HG03025 (cell line): ENCODE data around the gene RBM45.
A peak's percentile ranks its signal among the peaks of the same experiment; 100 is the strongest.
"Not testable (repeated sequence)": the region's sequence is repeated elsewhere in the genome, so short reads cannot be mapped to it uniquely, and the experiment has no call there.

Experiments used
- ATAC-seq: cut with Tn5 transposase; IDR thresholded peaks from one replicate; pipeline ENCODE4 v1.9.1; 2021; ENCODE audit warnings: mild to moderate bottlenecking, moderate library complexity; ENCODE audit not compliant: unreplicated experiment, low FRiP score

RBM45 gene

DNA sequence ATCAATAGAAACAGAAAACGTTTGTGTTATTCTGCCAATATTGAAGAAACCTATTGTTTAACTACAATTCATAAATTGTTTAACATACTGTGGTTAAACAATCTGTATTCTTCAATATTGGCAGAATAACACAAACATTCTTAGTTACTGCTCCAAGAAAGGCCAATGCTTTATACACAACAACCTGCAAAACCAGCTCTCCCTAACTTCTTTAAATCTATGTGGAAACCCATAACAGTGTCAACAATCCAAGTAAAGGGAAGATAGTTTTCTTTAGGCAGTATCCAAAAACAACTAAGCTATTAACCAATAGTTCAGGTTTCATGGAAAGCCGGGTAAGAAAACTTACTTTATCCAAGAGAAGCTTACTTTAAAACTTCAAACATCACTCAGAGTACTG is 6.2 kb upstream of the RBM45 start:
- no peak for ATAC-seq

DNA sequence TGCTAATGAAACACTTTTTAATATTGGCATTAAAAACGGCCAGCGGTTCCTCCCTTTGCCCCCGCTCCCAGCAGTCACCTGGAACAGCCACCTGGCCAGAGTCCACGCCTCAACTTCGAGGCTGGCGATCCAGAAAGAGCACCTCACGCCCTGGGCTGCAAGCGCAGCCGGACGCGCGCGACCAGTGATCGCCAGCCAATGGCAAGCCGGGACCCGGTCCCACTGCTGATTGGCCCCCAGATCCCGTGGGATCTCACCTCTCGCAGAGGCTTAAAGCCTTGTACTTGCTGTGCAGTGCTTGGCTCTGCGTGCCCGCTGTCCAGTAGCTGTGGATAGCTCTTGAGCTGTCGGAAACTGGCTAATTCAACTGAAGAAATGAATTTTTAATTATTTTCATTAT is 4.1 kb upstream of the RBM45 start:
- no peak for ATAC-seq

DNA sequence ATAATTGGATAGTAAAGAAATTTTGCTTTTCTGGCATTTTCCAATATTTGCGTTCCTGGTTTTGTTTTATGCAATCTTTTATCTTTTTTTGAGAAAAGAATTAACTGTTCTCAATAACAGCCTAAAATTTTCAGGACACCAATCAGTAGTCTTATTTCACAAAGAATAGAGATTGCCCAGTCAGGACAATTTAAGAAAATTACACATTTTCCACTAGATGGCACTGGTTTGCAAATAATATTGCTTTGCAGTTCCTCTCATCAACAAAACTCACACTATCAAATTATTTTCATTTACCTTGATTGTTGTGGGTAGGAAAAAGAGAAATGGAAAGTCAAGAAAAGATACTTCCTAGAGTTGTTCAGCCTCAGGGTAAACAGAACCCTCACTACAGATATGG is 2.4 kb upstream of the RBM45 start:
- ATAC-seq, result no peak

DNA sequence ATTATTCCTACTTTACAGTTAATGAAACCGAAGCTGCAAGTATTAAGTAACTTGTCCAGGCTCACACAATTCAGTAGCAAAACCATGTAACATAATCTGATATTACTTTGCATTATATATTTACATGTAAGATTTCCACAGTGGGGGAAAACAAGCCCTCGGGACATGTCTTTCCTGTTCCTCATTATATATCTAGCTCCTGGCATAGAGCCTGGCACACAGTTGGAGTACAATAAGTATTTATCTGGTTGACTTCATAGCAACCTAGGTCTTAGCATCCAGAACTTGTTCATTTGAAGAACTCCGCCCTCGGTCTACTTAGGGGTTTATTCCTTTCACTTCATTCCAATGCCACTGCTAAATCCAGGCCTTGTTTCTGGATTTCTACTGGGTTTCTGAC is 1.6 kb upstream of the RBM45 start:
- ATAC-seq, result no peak

DNA sequence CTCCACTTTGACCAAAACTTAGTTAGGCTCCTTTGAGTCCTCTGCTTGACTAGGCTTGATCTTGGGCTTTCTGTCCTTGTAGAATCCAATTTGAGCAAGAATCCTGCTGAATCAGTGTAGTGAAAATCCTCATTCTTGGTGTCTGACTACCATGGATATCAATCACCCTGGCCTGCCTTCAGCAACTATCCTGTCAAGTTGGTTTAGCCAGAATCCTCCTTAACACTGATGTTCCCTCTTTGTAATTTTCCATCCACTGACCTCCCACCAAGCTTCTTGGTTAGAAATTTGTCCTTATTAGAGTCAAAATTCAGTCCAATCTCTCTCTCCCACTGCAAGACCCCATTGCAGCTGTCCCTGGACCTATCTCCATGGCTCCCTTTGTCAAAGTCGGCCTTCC is 494 bp upstream of the RBM45 start:
- no peak for ATAC-seq

DNA sequence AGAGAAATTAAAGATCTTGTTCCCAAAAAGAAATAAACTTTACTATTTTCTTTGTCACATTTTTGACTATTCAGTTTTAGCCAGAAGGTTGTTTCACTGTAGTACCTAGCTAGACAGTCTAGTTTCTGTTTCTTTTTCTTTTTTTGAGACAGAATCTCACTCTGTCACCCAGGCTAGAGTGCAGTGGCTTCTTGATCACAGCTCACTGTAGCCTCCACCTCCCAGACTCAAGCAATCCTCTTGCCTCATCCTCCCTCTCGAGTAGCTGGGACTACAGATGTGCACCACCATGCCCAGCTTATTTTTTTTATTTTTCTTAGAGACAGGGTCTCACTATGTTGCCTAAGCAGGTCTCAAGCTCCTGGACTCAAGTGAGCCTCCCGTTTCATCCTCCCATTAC is 2.2 kb downstream of the RBM45 start:
- ATAC-seq, result peak; percentile 68

DNA sequence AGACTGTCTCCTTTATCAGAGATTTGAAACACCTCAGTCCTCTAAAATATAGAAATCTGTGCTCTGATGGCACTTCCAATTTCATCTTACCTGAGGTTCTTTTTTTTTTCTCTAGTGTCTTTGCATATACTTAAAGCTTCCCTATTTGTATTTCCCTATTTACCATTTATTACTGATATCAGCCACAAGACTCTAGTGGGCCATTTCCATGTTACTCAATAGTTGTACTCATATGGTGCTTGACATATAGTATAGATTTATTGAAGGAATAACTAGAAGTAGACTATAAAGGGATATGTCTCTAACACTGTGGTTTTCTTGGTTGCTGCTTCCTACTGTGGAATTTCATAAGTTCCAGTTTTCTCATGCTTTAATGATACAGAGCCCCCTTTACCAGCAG is 3.0 kb downstream of the RBM45 start:
- ATAC-seq, result no peak

- ATAC-seq, result no peak
Observed at GRCh38 chr2:178117725-178118124, 5.5 kb downstream of the RBM45 start.

- ATAC-seq, result no peak
Observed at GRCh38 chr2:178119179-178119922, 7.1 kb downstream of the RBM45 start.

DNA sequence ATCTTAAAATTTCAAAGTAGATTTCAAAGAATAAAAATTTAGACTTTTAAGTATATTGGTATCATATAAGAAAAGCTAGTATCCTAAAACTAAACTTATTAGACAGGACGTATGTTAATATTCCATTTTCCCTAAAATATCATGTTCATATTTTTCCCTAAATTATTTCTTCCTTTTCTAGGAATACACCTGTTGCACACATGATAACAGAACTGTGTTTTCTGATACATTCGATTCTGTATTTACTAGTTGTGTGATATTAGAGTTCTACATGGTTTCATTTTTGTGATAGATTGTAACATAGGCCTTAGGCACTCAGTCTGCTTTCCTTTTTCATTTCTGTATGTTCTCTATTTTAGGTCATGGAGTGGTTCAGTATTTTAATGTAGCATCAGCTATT is 10.9 kb downstream of the RBM45 start:
- ATAC-seq, result no peak

GRCh38 chr2:178125125-178125524 is 12.9 kb downstream of the RBM45 start:
- no peak for ATAC-seq

GRCh38 chr2:178125862-178126261 is 13.6 kb downstream of the RBM45 start:
- no peak for ATAC-seq

DNA sequence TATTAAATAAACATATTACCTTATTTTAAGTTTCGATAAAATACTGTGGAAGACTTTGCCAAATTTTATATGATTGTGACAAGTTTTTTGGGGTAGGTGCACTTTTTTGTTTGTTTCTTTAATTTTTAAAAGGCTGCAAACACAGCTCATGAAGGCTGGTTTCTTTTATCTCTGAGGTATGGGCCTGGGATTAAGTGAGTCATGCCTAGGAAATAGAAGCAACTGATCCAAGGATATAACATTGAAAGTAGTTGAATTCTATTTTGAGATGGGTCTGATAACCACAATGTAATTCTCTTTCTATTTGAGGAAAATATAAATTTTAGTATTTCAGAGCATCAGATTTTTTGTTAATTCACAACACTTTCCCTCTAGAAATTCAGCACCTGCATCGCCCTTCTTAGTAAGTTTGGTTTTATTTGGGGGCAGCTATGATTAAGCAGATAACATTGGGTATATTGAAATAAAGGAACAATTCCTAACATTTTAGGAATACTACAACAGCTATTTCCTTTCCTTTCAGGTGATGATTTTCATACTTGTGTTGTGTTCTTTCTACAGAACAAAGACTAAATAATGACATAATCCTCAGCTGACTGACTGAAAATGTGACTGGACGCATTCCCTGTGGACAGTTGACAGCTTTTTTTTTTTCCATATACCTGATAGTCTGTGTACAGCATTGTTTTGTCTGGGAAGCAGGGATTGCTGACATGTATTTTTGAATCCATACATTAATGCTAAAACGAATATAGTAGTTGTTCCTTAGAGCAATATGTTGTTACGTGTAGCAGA is 16.8 kb downstream of the RBM45 start:
- ATAC-seq, result no peak

DNA sequence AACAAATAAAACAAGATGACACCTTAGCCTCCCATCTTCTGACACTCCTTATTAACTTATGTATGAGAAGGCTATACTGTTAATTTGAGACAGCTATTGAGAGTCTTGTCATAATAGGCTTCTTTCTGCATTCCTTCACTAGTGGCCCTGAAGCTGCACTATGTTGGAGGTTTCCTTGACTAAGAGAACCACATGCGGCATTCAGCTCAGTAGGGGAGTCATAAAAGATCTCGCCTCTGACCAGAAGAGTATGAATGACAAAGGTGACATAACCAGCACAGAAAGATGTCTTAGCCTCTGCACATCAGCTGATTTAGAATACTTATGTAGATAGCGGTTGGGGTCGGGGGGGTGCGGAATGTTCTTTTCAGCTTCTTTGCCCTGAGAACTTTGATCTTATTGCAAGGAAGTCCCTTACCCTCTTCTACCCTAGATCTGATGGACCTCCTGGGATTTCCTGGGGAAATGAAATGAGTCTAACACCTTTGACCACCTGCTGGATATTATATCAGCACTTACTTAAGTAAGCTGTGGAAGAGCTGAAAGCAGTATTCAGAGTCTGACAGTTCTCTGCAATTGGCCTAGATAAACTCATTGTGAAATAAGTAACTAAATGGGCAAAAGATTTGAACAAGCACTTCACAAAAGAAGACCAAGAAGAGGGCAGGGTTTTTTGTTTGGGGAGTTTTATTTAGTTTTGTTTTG is 24.2 kb downstream of the RBM45 start:
- no peak for ATAC-seq

DNA sequence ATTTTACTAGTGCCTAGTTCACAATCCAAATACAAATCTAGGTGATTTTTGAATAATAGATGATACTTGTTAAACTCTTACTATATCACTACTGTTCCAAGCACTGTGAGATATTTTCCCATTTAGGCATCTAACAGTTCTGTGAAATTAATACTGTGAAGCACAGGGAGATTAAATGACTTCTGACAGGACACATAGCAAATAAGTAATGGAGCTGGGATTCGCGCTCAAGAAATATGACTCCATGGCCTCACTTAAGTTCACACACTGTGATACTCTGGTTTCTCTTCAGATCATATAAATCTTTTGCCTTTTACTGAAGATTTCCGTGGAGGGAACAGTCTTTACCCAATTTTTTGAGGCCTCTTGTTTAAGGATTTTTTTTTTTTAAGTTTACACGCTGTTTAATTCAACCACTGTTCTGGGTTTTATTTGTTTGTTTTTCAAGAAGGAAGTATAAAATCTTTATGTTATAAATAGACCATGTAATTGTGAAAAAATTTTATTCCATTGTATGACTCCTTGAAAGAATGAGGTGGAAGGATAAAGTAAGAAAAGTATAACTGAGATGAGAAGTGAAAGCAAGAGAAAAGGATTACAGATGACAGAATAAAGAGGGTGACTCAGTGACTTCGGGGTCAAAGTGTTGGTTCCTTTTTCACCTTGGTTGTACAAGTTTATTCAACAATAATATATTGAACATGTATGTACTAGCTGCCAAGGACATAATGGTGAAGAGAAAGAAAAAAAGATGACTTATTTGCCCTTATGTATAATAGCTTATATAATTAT is 30.2 kb downstream of the RBM45 start:
- no peak for ATAC-seq

DNA sequence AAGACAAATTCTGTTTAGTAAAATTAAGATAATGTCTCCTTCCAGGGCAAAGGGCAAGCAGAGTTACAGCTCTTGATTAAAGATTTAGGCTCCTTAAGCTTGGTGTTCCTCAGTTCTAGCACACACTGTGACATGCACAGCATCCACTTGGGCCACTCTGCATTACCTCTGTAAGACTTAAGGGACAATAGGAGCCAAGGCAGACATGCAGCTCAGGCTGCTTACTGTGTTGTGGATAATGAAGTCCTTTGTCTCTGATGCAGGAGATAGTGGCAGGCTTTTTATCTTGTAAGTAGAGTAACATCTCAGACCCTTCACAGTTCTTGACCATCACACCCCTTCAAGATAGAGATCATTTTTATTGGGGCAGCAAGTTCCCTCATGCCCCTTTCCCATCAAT is 31.2 kb downstream of the RBM45 start:
- ATAC-seq, result no peak

GRCh38 chr2:178152033-178152432 is 39.8 kb downstream of the RBM45 start:
- ATAC-seq, result no peak

GRCh38 chr2:178152542-178152941 is 40.3 kb downstream of the RBM45 start:
- no peak for ATAC-seq

DNA sequence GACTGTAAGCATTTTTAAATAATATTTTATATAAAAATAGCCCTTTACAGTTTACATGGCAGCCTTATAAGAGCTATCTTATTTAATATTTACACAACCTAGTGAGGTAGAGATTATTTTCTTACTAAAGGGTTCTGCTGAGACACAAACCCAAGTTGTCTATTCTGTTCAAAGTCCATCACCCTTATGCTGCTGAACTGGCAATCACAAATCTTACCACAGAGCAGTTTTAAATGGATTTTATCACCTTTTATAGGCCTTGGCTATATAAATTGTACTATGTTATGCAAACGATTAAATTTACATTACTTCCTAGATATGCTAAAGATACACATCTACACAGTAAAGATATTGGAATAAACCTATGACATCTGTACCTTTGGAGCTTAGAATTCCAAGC is 40.7 kb downstream of the RBM45 start:
- ATAC-seq, result no peak

- ATAC-seq, result not testable (repeated sequence)
Observed at GRCh38 chr2:178153878-178154277, 41.6 kb downstream of the RBM45 start.

GRCh38 chr2:178155524-178155923 is 43.3 kb downstream of the RBM45 start:
- no peak for ATAC-seq
